GM19099 (cell line): ENCODE data around the gene LOC128125822.

Experiments used
- POLR2A ChIP-seq: IDR thresholded peaks from 3 replicates; pipeline ENCODE4 v1.6.1; 2011; ENCODE audit warnings: low read depth; ENCODE audit not compliant: insufficient read length; ENCODE audit errors: extremely low read depth

LOC128125822 gene

GRCh38 chr6:63597141-63598048 is 25.1 kb downstream of the LOC128125822 start:
- no peak for TF ChIP-seq POLR2A

GRCh38 chr6:63598049-63599036 is 26.1 kb downstream of the LOC128125822 start:
- TF ChIP-seq POLR2A: no peak

GRCh38 chr6:63599243-63599642 is 27.0 kb downstream of the LOC128125822 start:
- TF ChIP-seq POLR2A: no peak

GRCh38 chr6:63600136-63600535 is 27.9 kb downstream of the LOC128125822 start:
- TF ChIP-seq POLR2A: no peak

- no peak for TF ChIP-seq POLR2A
These were observed 37.0 kb downstream of the LOC128125822 start for GRCh38 chr6:63609231-63609630.

- no peak for TF ChIP-seq POLR2A
These were observed 38.7 kb downstream of the LOC128125822 start for GRCh38 chr6:63610944-63611343.

GRCh38 chr6:63611560-63611959 is 39.3 kb downstream of the LOC128125822 start:
- no peak for TF ChIP-seq POLR2A

- no peak for TF ChIP-seq POLR2A
These were observed 43.3 kb downstream of the LOC128125822 start for GRCh38 chr6:63615590-63615989.
